A673 (cell line): ENCODE measurements around the gene FOXC1. TPM values are rescaled to one million over a fixed set of nuclear protein-coding genes. Genes with fewer than 3 reads are reported as not detected.

Experiments
- BruUV-seq: library from RNA; stranded (reverse); fragments of 400-500 nt; replicated peaks from 2 replicates; lab custom pipeline; 2021; lab: Mats Ljungman, UMichigan
- CTCF ChIA-PET: fragments of 300-600 bp; sonication (Branson Sonifier 250); formaldehyde crosslinking; loops from one replicate; lab custom pipeline; 2022; ENCODE audit warnings: antibody characterized with exemption; lab: Charles Lee
- POLR2A ChIA-PET: fragments of 300-600 bp; sonication (Branson Sonifier 250); formaldehyde crosslinking; loops from one replicate; lab custom pipeline; 2022; ENCODE audit warnings: antibody characterized with exemption; ENCODE audit not compliant: low non-redundant PET; lab: Charles Lee
- DNase-seq: peaks from one replicate; pipeline ENCODE4 v3.0.0-alpha.2; 2015; ENCODE audit warnings: low spot score
- H3K27ac ChIP-seq: fragments of 200-600 bp; sonication (generic); 2 replicates; pipeline ENCODE4 v1.5.1; 2016; ENCODE audit warnings: mixed run types, low read depth, mild to moderate bottlenecking, mixed read lengths, antibody characterized with exemption, low read length; ENCODE audit not compliant: poor library complexity, severe bottlenecking
- H3K27me3 ChIP-seq: fragments of 200-600 bp; sonication (generic); replicated peaks from 2 replicates; pipeline ENCODE4 v1.6.1; 2017; ENCODE audit warnings: mixed run types, low read depth, mild to moderate bottlenecking, mixed read lengths, antibody characterized with exemption, low read length; ENCODE audit not compliant: insufficient read depth, poor library complexity
- H3K36me3 ChIP-seq: fragments of 200-600 bp; sonication (generic); 2 replicates; pipeline ENCODE4 v1.6.1; 2016; ENCODE audit warnings: mixed run types, mild to moderate bottlenecking, mixed read lengths, antibody characterized with exemption, low read length; ENCODE audit not compliant: insufficient read depth, poor library complexity, severe bottlenecking
- H3K4me1 ChIP-seq: fragments of 200-600 bp; sonication (generic); 2 replicates; pipeline ENCODE4 v1.6.1; 2017; ENCODE audit warnings: mixed run types, mild to moderate bottlenecking, mixed read lengths, antibody characterized with exemption, low read length; ENCODE audit not compliant: insufficient read depth, poor library complexity, severe bottlenecking
- H3K4me3 ChIP-seq: fragments of 200-600 bp; sonication (generic); 2 replicates; pipeline ENCODE4 v1.5.1; 2016; ENCODE audit warnings: low read depth, mixed run types, mild to moderate bottlenecking, mixed read lengths, low read length; ENCODE audit not compliant: poor library complexity, severe bottlenecking
- H3K9me3 ChIP-seq: fragments of 200-600 bp; sonication (generic); 2 replicates; pipeline ENCODE4 v1.6.1; 2016; ENCODE audit warnings: mixed run types, low read depth, mild to moderate bottlenecking, mixed read lengths, antibody characterized with exemption, low read length; ENCODE audit not compliant: poor library complexity, severe bottlenecking
- CTCF ChIP-seq: fragments of 300-800, 200-600 bp; sonication (generic); conservative IDR thresholded peaks from 2 replicates; pipeline ENCODE4 v1.5.1; 2017; ENCODE audit warnings: low read depth, mild to moderate bottlenecking, antibody characterized with exemption, low read length, moderate library complexity, mixed read lengths
- EZH2 ChIP-seq: fragments of 200-600 bp; sonication (generic); IDR thresholded peaks from 2 replicates; pipeline ENCODE4 v1.6.1; 2017; ENCODE audit warnings: borderline replicate concordance, low read depth, mild to moderate bottlenecking, mixed read lengths, antibody characterized with exemption, low read length; ENCODE audit not compliant: poor library complexity, severe bottlenecking
- intact Hi-C: fragments of 100-400 bp; cut with micrococcal nuclease; formaldehyde crosslinking; loops from one replicate; pipeline ENCODE4 v1.10.0; 2022; ENCODE audit not compliant: unreplicated experiment
- total RNA-seq: library from RNA; stranded (reverse); gene quantifications from 2 replicates; pipeline ENCODE4 v1.2.3, GENCODE V29; 2021

The FOXC1 gene
- total RNA-seq, 1 experiment from 2014 or later, result 0.49 TPM

GRCh38 chr6:1580109-1580508 lies 29.6 kb upstream of the FOXC1 start:
- no peak for DNase-seq
- Histone ChIP-seq H3K27ac (no peak overlapping the region), H3K4me1 (no peaks in the 10 kb centered on the region), H3K9me3 (no peaks in the 10 kb centered on the region), H3K36me3 (no peaks in the 10 kb centered on the region), H3K4me3 (no peak overlapping the region), H3K27me3 (peaks cover 7% of the 10 kb centered on the region)
- TF ChIP-seq EZH2, result no peak
- TF ChIP-seq CTCF, result no peak
- ChIA-PET CTCF (no interaction called here), POLR2A (interaction anchor here (0.6 kb wide), 1 partner anchor 23 kb away, joined by 3 read pairs; no protein-coding TSS in a partner anchor)
- intact Hi-C loops, result no loop called here
- no TSS peak for BruUV-seq

- no peaks in the 10 kb centered on the region for H3K36me3 ChIP-seq
- H3K4me1 ChIP-seq, result no peaks in the 10 kb centered on the region
- intact Hi-C loops, result no loop called here
- peaks cover 10% of the 10 kb centered on the region for H3K27me3 ChIP-seq
- no peaks in the 10 kb centered on the region for H3K9me3 ChIP-seq
- no peak for DNase-seq
- CTCF ChIA-PET, result no interaction called here
- no peak overlapping the region for H3K27ac ChIP-seq
- BruUV-seq, result no TSS peak
- TF ChIP-seq CTCF (no peak), EZH2 (no peak)
- POLR2A ChIA-PET, result interaction anchor here (0.6 kb wide), 1 partner anchor 24 kb away, joined by 3 read pairs; no protein-coding TSS in a partner anchor
- no peak overlapping the region for H3K4me3 ChIP-seq
Measured at GRCh38 chr6:1580585-1580984, 29.1 kb upstream of the FOXC1 start.

GRCh38 chr6:1581120-1581991 lies 28.4 kb upstream of the FOXC1 start:
- no peak overlapping the region for H3K27ac ChIP-seq
- no peaks in the 10 kb centered on the region for H3K9me3 ChIP-seq
- no peaks in the 10 kb centered on the region for H3K36me3 ChIP-seq
- DNase-seq, result no peak
- peaks cover 10% of the 10 kb centered on the region for H3K27me3 ChIP-seq
- TF ChIP-seq EZH2 (no peak), CTCF (no peak)
- intact Hi-C loops, result no loop called here
- H3K4me1 ChIP-seq, result no peaks in the 10 kb centered on the region
- no TSS peak for BruUV-seq
- no peak overlapping the region for H3K4me3 ChIP-seq
- POLR2A ChIA-PET, result no interaction called here
- CTCF ChIA-PET, result no interaction called here
